ENCODE results near the gene TSR1. TPM values are rescaled to one million over a fixed set of nuclear protein-coding genes. Genes with fewer than 3 reads are reported as not detected.

The TSR1 gene
- total RNA-seq, 1 donor from 2014 or later, result 49.1 TPM

DNA sequence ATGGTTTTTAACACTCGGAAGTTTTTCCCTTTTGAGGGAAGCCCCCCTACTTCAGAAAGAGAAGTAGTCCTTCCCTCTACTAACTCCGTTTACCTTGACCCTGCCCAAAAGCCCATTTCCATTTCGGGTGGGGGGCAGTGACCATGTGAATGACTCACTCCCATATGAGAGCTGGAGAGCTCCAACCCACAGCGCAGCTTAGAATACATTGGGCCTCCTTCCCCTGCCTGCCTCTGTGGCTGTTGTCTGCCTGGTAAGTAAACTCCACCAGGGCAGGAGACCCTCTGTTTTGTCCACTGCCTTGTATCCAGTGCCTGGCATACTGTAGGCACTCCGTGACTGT lies 2.0 kb upstream of the TSR1 start:
- no peak for DNase-seq (ENCODE audit: low read depth)
- TF ChIP-seq, protein P1, sequence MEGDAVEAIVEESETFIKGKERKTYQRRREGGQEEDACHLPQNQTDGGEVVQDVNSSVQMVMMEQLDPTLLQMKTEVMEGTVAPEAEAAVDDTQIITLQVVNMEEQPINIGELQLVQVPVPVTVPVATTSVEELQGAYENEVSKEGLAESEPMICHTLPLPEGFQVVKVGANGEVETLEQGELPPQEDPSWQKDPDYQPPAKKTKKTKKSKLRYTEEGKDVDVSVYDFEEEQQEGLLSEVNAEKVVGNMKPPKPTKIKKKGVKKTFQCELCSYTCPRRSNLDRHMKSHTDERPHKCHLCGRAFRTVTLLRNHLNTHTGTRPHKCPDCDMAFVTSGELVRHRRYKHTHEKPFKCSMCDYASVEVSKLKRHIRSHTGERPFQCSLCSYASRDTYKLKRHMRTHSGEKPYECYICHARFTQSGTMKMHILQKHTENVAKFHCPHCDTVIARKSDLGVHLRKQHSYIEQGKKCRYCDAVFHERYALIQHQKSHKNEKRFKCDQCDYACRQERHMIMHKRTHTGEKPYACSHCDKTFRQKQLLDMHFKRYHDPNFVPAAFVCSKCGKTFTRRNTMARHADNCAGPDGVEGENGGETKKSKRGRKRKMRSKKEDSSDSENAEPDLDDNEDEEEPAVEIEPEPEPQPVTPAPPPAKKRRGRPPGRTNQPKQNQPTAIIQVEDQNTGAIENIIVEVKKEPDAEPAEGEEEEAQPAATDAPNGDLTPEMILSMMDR (IDR thresholded peaks at IDR 0.05; ENCODE audit: insufficient read depth, low read length, poor library complexity, severe bottlenecking), result no peak
- peak overlapping the region; percentile 84 for H3K4me3 ChIP-seq (ENCODE audit: low read depth, low read length)
- H3K36me3 ChIP-seq (ENCODE audit: control insufficient read depth, insufficient read depth, low read length), result peaks cover 1% of the 10 kb centered on the region
- no peaks in the 10 kb centered on the region for H3K27me3 ChIP-seq (ENCODE audit: control insufficient read depth, insufficient read depth, low read length)

DNA sequence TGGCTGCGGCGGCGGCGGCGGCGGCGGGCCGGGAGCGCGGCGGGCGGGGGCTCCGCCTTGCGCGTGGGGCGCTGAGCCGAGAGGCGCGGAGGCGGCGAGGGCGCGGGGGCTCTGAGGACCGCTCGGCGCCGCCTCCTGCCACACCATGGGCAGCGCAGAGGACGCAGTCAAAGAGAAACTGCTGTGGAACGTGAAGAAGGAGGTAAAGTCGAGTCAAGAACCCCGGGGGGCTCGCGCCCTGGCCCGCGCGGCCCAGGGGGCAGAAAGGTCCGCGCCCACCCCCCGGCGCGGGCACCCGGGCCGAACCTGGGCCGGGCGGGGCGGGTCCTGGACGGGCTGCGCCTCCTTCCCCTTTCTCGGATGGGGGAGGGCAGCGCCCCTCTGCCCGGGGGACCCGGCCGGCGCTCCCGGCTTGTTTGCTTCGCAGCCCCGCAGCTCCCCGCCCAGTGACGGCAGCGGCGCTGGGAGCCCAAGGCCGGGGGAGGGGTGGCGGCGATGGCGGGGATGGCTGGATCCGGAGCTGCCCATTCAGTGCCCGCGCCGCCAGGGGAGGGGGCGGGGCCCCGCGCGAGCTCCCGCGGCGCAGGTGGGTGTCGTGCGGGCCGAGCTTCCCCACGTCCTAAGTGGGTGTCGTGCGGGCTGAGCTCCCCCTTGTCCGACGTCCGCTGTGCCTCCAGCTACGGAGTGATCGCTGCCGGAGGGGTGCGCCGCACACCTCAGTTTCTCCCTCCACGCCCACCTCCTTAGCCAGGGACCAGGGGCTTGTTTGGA lies 1.5 kb upstream of the TSR1 start:
- DNase-seq (ENCODE audit: low read depth), result no peak
- Histone ChIP-seq H3K36me3 (ENCODE audit: control insufficient read depth, insufficient read depth, low read length) (peaks cover 1% of the 10 kb centered on the region), H3K27me3 (ENCODE audit: control insufficient read depth, insufficient read depth, low read length) (no peaks in the 10 kb centered on the region), H3K4me3 (ENCODE audit: low read depth, low read length) (peak overlapping the region; percentile 84)
- TF ChIP-seq, protein P1 (IDR thresholded peaks at IDR 0.05; ENCODE audit: insufficient read depth, low read length, poor library complexity, severe bottlenecking), result no peak

DNA sequence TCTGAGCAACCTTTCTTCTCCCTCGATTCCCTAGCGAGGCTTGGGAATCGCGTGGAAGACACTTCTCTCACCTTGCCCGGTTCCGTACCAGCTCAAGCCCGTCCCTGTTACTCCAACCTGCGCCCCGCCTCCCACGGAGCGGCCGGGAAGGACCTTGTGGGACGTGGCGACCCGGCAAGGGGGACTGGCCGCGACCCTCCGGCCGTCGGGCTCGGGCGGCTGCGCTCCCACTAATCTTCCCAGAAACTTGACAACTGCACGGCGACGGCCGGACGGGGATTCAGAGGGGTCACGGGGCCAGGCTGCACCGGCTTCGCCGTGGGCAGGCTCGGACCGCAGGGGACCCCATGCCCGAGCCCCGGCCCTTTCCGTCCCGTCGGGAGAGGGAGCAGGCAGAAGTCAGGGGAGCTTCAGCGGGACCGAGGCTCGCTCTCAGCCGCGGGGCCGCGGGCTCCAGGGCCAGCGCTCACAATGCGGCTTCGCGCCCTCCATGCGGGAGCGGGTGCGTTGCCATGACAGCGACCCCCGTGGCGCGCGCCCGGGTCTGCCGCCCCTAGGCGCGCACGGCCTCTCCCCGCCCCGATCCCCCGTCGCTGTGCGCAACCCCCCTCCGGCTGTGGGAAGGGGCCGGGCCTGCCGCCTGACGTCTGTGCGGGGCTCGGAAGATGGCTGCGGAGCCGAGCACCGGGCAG lies 741 bp upstream of the TSR1 start, which contains the start of gene SGSM2:
TSS of gene SGSM2 (plus strand) at position 650 of the 692 bp plus-strand sequence. CDS start 188 bp downstream, outside the sequence.
- Histone ChIP-seq H3K27me3 (ENCODE audit: control insufficient read depth, insufficient read depth, low read length) (no peaks in the 10 kb centered on the region), H3K36me3 (ENCODE audit: control insufficient read depth, insufficient read depth, low read length) (peaks cover 1% of the 10 kb centered on the region), H3K4me3 (ENCODE audit: low read depth, low read length) (peak within 1 kb of the TSS; percentile 84)
- TF ChIP-seq, protein P1 (IDR thresholded peaks at IDR 0.05; ENCODE audit: insufficient read depth, low read length, poor library complexity, severe bottlenecking), result no peak
- DNase-seq (ENCODE audit: low read depth), result no peak

DNA sequence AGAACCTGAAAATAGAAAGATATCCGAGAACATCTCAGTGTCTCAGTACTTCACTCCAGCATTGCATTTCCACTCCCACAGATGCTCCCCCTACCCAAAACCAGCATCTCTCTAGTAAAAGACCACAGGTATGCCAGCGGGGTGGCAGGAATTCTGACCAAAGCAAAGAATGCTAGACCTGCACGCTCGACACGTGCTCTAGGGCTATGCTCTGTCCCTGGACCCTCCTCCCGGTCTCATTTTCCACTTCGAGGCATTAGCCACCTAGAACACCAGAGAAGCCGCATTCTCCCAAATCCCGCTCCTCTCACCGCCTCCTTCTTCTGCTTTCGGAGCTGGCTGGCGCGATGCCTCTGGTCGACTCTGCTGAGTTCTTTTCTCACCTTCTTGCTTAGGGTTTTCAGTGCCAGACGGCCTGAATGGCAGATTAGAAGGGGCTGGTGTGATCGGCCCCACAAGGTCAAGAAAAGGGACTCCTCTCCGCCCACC lies 487 bp downstream of the TSR1 start:
- peaks cover 3% of the 10 kb centered on the region for H3K36me3 ChIP-seq (ENCODE audit: control insufficient read depth, insufficient read depth, low read length)
- H3K27me3 ChIP-seq (ENCODE audit: control insufficient read depth, insufficient read depth, low read length), result no peaks in the 10 kb centered on the region
- H3K4me3 ChIP-seq (ENCODE audit: low read depth, low read length), result peak overlapping the region; percentile 84
- TF ChIP-seq, protein P1 (IDR thresholded peaks at IDR 0.05; ENCODE audit: insufficient read depth, low read length, poor library complexity, severe bottlenecking), result no peak
- DNase-seq (ENCODE audit: low read depth), result no peak

DNA sequence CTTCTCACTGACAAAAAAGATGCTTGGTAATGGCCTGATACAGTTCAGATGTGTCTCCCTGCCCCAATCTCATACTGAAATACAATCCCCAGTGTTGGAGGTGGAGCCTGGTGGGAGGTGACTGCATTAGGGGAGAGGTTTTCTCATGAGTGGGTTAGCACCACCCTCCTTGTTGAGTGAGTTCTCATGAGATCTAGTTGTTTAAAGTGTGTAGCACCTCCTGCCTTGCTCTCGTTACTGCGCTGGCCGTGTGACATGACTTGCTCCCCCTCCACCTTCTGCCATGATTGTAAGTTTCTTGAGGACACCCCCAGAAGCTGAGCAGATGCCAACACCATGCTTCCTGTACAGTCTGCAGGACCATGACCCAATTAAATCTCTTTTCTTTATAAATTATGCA lies 5.0 kb downstream of the TSR1 start:
- TF ChIP-seq, protein P1 (IDR thresholded peaks at IDR 0.05; ENCODE audit: insufficient read depth, low read length, poor library complexity, severe bottlenecking), result no peak
- Histone ChIP-seq H3K27me3 (ENCODE audit: control insufficient read depth, insufficient read depth, low read length) (no peaks in the 10 kb centered on the region), H3K36me3 (ENCODE audit: control insufficient read depth, insufficient read depth, low read length) (peaks cover 5% of the 10 kb centered on the region), H3K4me3 (ENCODE audit: low read depth, low read length) (no peak overlapping the region)
- DNase-seq (ENCODE audit: low read depth), result no peak
